NCI-H526 (cell line): ENCODE measurements around the gene TPSAB1.

Experiments used
- DNase-seq, 2 experiments: peaks; one replicate each; lab custom pipeline; 2025; lab: John Stamatoyannopoulos, UW

Gene TPSAB1

DNA sequence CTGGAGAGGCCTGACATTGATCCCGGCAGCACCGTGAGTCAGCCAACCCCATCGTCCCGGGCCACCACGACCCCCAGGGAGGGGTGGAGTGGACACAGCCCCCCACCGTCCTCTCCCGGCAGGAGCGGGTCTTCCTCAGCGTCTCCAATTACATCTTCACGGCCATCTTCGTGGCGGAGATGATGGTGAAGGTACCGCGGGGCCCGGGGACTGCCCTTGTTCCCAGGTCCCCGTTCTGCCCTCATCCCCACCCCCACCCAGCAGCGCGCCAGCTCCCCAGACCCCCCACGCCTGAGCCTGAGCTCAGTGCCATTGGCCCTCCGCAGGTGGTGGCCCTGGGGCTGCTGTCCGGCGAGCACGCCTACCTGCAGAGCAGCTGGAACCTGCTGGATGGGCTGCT lies 30.0 kb upstream of the TPSAB1 start:
- no peak for DNase-seq

DNA sequence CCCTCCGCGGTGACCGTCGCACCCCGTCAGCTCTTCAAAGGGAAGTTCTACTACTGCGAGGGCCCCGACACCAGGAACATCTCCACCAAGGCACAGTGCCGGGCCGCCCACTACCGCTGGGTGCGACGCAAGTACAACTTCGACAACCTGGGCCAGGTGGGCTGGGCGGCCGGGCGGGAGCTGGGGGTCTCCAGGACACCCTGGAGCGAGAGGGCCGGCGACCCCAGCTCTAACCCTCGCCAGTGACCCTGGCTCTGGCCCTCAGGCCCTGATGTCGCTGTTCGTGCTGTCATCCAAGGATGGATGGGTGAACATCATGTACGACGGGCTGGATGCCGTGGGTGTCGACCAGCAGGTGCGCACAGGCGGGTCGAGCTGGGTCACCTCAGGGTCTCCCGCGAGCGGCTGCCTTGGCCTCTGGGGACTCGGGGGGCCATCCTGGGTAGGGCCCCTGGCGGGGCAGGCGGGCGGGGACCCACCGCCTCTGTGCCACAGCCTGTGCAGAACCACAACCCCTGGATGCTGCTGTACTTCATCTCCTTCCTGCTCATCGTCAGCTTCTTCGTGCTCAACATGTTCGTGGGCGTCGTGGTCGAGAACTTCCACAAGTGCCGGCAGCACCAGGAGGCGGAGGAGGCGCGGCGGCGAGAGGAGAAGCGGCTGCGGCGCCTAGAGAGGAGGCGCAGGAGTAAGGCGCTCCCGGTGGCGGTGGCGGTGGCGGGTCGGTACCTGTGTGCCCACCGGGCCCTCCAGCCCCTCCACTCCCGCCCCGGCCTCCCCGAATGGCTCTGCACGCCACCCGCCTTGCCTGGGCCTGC lies 28.8 kb upstream of the TPSAB1 start:
- no peak for DNase-seq

DNA sequence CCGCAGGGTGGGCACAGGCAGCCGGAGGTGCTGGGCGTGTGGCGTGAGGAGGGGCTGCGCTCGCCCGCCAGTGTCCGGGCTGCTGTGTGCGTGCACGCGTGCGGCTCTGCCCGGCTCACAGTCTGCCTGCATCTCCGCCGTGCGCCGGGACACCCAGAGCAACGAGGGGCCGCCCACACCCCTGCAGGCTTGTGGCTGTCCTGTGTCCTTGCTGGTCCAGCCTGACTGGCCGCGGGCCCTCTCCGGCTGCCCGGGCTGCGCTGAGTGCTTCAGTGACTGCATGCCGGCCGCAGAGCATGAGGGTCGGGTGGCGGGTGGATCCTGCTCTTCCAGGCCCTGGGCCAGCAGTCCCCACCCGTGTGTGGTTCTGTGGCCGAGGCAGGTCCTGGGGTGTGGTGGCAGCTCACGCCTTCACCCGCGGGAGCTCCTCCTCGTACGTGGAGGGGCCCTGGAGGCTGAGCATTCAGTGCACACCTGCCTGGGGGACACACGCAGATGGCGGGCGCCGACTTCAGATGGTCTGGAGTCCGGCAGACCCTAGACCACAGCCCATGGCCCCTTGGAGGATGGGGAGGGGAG lies 27.8 kb upstream of the TPSAB1 start:
- DNase-seq, result no peak

GRCh38 chr16:1213231-1213630 lies 27.3 kb upstream of the TPSAB1 start:
- DNase-seq, result no peak

GRCh38 chr16:1213796-1214372 lies 26.6 kb upstream of the TPSAB1 start:
- DNase-seq, result no peak

- no peak for DNase-seq
Measured at GRCh38 chr16:1214719-1215118, 25.8 kb upstream of the TPSAB1 start.

DNA sequence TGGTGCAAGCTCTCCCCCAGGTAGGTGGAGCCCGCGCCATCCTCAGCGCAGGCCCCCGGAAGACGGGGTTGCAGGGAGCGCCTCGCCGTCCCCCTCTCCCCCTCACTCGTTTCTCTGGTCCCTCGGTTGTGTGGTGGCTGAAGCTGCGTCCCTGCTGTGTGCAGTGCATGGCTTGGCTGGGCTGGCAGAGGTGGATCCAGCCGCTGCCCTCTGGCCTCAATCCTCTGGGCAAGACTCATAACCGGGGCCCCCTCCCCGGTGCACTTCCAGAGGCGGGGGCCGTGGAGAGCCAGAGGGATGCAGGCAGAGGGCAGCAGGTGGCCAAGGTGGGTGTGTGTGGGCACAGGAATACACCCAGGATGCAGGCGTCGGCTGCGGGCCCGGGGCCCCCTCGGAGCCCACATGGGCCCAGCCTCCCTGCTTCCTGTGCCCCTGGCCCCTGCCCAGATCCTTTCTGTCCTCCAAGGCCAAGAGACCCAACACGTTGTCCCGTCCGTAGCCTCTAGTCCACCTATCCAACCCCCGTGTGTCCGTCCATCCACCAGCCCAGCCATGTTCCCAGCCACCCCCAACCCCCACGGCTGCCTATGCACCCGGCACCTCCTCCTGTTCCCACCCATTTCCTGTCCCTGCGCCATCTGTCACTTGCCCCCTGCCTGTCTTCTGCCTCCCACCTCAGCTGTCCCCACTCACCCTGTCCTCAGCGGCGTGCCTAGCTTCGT lies 24.8 kb upstream of the TPSAB1 start:
- no peak for DNase-seq

DNA sequence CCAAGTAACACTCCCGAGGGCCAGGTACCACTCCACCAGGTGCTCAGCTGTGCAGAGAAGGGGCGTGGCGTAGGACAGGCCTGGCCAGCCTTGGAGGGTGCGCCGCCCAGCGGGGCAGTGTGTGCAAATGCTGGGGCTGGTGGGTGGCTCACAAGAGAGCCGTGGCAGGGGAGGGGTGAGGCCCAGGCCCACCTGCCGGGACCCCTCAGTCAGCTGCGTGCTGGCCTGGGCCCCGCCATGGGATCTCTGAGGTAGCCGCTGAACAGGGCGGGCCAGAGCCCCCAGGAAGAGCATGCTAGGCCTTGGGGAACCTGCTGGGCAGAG lies 24.2 kb upstream of the TPSAB1 start:
- DNase-seq, result peak in 1 of 2 experiments; percentile 81

DNA sequence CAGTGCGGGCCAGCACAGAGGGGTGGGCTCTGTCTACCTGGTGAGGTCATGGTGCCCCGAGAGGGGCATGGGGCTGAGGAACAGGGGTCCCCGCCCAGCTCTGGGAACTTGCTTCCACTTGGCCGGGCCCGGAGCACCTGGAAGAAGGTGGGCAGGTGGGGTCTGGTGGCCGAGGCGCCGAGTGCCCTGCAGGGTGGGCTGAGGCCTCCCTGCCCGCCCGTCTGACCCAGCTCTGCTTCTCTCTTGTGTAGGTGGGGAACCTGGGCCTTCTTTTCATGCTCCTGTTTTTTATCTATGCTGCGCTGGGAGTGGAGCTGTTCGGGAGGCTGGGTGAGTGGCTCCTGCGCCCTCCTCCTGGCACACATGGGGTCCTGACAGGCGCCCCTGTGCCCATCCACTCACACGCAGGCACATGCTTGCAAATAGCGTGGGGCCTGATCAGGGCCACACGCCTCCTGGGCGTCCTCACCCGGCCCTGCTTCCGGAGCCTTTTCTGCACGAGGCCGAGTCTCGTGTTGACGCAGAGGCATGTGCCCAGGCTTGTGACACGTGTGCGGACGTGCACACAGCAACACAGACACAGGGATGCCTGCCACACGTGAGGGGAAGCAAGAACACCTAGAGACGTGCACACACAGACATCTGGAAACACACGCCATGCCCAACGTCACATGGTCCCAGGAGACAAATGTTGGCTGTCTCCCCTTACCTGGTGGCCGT lies 23.7 kb upstream of the TPSAB1 start:
- DNase-seq, result no peak

DNA sequence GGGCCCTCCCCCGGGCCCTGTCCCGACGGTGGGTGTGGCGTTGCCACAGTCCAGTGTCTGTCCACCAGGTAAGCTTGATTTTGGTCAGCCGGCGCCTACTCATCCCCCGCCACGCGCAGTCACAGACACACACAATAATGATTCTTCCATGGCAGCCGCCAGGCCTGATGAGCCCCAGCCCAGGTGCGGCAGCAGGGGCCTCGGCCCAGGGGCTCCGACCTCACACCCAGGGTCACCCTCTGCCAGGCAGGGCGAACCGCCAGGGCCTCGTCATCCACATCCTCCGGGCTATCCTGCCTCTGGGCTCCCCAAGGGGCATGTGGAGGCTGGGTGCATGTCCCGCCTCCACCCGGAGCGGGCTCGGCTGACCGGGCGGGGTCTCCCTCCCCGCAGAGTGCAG lies 23.0 kb upstream of the TPSAB1 start:
- no peak for DNase-seq

DNA sequence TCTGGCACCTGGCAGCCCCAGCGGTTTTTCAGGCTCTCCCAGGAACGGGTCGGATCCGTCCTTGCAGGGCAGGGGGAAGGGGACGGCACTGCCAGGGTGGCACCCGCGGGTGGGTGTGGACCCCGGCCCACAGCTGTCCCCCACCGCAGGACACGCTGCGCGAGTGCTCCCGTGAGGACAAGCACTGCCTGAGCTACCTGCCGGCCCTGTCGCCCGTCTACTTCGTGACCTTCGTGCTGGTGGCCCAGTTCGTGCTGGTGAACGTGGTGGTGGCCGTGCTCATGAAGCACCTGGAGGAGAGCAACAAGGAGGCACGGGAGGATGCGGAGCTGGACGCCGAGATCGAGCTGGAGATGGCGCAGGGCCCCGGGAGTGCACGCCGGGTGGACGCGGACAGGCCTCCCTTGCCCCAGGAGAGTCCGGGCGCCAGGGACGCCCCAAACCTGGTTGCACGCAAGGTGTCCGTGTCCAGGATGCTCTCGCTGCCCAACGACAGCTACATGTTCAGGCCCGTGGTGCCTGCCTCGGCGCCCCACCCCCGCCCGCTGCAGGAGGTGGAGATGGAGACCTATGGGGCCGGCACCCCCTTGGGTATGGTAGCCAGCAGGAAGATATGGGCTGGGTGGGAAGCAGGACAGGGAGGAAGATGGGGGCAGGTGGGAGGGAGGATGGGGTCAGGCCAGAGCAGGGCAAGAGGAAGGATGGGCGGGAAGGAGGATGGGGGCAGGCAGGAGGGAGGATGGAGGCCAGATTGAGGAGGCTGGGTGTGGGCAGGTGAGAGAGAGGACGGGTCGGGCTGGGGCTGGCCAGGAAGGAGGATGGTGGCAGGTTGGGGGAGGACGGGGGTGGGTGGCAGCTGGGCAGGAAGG lies 22.2 kb upstream of the TPSAB1 start:
- no peak for DNase-seq

DNA sequence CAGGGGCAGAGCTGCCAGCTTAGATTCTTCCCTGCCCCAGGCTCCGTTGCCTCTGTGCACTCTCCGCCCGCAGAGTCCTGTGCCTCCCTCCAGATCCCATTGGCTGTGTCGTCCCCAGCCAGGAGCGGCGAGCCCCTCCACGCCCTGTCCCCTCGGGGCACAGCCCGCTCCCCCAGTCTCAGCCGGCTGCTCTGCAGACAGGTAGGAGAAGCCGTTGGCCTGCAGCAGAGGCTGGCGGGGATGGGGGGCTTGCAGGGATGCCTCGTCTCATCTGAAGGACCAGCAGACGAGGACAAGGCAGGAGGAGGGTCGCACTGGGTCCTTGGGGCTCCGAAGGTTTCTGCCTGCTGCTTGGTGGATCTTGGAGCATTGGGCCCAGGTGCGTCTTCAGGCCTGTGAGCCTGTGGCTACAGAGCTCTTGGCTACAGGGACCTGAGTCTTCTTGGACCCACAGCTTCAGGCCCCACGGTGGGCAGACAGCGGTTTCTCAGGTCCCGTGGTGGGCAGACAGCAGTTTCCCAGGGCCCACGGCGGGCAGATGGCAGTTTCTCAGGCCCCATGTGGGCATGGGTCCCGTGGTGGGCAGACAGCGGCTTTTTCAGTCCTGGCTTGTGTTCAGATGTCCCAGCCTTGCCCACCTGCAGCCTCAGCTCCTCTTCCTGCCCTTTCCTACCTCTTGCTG lies 21.4 kb upstream of the TPSAB1 start:
- DNase-seq, result no peak

DNA sequence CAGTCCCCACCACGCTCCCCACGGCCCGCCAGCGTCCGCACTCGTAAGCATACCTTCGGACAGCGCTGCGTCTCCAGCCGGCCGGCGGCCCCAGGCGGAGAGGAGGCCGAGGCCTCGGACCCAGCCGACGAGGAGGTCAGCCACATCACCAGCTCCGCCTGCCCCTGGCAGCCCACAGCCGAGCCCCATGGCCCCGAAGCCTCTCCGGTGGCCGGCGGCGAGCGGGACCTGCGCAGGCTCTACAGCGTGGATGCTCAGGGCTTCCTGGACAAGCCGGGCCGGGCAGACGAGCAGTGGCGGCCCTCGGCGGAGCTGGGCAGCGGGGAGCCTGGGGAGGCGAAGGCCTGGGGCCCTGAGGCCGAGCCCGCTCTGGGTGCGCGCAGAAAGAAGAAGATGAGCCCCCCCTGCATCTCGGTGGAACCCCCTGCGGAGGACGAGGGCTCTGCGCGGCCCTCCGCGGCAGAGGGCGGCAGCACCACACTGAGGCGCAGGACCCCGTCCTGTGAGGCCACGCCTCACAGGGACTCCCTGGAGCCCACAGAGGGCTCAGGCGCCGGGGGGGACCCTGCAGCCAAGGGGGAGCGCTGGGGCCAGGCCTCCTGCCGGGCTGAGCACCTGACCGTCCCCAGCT lies 20.3 kb upstream of the TPSAB1 start:
- no peak for DNase-seq

GRCh38 chr16:1220841-1221627 lies 19.5 kb upstream of the TPSAB1 start:
- DNase-seq, result no peak

- no peak for DNase-seq
Measured at GRCh38 chr16:1221628-1222552, 18.6 kb upstream of the TPSAB1 start.

DNA sequence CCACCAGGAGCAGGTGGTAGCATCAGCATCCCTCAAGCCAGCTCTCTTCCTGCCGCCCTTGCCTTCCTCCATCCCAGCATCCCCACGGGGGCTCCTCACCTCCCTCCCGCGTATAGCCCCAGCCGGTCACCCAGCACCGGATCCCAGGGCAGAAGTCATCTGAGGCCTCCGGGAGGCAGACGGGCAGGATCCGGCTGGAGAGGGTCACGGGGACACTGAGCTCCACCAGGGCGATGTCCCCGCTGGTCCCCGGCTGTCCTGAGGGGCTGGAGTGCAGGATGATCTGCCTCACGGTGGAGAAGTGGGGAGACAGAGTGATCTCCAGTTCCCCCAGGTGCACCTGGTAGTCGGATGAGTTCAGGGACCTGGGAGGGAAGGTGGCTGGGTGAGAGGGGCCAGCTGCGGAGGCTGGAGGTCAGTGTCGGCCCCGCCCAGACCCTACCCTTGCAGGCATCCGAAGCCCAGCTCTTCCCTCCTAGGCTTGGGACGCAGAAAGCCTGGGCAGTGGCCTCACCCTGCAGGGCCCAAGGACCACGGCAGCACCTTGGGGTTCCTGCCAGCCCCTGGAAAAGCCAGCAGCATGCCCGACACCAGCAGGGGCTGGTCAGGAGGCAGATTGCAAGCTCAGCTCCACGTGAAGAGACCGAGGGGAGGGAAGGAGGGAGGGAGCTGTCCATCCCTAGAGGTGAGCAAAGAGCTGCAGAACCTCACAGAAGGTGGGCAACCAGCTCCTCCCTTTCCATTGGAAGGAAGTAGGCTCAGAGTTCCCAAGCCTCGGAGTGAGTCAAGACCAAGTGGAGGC lies 17.8 kb upstream of the TPSAB1 start:
- no peak for DNase-seq
